Activated CD8-positive, alpha-beta memory T cell treated with anti-CD3 and anti-CD28 coated beads for 36 hours (primary cell): Measurements from ENCODE around the gene SCRT2. TPM values are rescaled to one million over a fixed set of nuclear protein-coding genes. Genes with fewer than 3 reads are reported as not detected.

Experiments used
- CTCF ChIA-PET: fragments of 350-600 bp; sonication (Branson Sonifier 250); formaldehyde crosslinking; loops from one replicate; lab custom pipeline; 2021; ENCODE audit warnings: antibody characterized with exemption; lab: Charles Lee
- POLR2A ChIA-PET: fragments of 350-600 bp; sonication (Branson Sonifier 250); formaldehyde crosslinking; loops from one replicate; lab custom pipeline; 2021; ENCODE audit warnings: antibody characterized with exemption; lab: Charles Lee
- total RNA-seq, 2 experiments: library from RNA; stranded (reverse); gene quantifications; one replicate each; pipeline ENCODE4 v1.2.3, GENCODE V29; 2021

SCRT2 gene
- total RNA-seq, 2 experiments from 2014 or later, result not detected

DNA sequence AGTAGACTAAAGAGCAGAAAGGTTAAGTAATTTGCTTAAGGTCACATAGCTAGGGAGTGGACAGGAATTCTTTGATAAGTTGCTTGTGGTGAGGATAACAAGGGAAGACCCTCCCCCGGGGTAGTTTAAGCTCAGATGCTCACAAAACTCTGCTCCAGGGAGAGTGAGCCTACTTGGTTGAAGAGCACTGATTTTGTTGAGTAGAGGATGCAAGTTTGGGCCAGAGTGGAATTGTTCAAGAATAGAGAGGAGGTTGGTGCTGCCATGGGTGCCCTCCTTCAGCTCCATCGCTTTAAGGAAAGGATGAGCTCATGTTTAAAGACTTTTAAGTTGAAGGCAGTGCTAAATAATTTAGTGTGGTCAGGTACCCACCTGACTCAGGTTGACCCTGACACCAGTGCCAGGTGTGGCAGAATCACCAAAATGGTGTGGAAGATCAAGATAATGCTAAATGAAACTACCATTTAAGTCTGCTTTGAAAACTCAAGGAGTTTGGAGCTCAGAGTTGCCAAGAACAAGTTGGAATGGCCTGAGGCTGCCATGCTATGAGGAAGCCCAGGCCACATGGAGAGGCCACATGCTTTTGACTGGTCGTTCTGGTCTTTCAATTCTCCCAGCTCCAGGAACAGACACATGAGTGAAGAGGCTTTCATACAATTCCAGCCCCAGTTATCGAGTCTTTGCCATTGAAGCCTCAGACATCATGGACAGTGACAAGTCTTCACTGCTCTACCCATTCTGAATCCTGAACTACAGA is 57.5 kb downstream of the SCRT2 start:
- CTCF ChIA-PET, result no interaction called here

DNA sequence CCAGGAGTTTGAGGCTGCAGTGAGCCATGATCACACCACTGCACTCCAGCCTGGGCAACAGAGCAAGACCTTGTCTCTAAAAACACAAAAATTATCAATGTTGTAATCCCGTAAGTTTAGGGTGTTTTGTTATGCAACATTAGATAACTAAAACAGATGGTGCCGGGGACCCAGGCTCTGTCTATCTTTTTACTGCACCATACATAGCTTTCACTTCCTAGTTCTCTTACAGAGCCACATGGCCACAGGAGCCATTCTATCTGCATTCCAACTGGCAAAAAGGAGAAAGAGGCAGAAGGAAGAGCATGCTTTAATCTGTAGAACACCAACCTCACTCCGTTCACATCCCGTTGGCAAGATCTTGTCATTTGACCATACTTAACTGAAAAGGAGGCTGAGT is 60.1 kb downstream of the SCRT2 start:
- ChIA-PET POLR2A (no interaction called here), CTCF (interaction anchor here (0.7 kb wide), 1 partner anchor 220 kb away, joined by 3 read pairs; no protein-coding TSS in a partner anchor)

More for the DNA sequence above, 57.5 kb downstream of the SCRT2 start:
- POLR2A ChIA-PET, result no interaction called here

DNA sequence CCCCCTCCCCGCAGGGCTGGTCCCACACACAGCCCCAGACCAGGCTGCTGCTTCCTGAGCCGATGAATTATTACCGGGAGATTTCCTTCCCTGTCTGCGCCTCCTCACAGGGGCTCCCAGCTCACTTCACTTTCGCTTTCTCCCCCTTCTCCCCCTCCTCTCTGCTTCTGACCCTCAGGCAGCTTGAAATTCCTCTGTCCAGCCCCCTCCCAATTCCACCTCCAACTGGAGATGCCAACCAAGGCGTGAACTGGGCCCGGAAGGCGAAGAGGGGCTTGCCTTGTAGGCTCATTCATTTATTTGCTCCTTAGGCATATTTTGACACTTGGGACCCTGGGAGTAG is 63.8 kb downstream of the SCRT2 start:
- ChIA-PET POLR2A (no interaction called here), CTCF (interaction anchor here (2.3 kb wide), 1 partner anchor 34 kb away, joined by 5 read pairs; no protein-coding TSS in a partner anchor)

Other genes with a start within 250 kb of the SCRT2 start
- gene TBC1D20, start 213.3 kb downstream of the SCRT2 start, total RNA-seq, result 10 to 100 TPM; 25.0 to 25.1 TPM
- 100 to 1,000 TPM; 173 to 179 TPM for gene CSNK2A1, start 132.0 kb downstream of the SCRT2 start, total RNA-seq
- gene TCF15, start 65.5 kb downstream of the SCRT2 start, total RNA-seq, result not detected
- gene SRXN1, start 22.6 kb downstream of the SCRT2 start, total RNA-seq, result 10 to 100 TPM; 27.9 to 28.2 TPM
- gene SLC52A3, start 92.7 kb upstream of the SCRT2 start, total RNA-seq, result not detected
- 10 to 100 TPM; 13.2 to 14.1 TPM for gene FAM110A, start 157.9 kb upstream of the SCRT2 start, total RNA-seq
- not detected for gene ANGPT4, start 240.5 kb upstream of the SCRT2 start, total RNA-seq